H1 (cell line): ENCODE data around the gene MRPS24. TPM values are rescaled to one million over a fixed set of nuclear protein-coding genes. Genes with fewer than 3 reads are reported as not detected.

Experiments
- CBX5 ChIP-seq: fragments of 300-800, 300-1000 bp; sonication (generic); IDR thresholded peaks from 2 replicates; pipeline ENCODE4 v1.7.1; 2016; ENCODE audit warnings: antibody characterized with exemption, low read length, low read depth
- EGR1 ChIP-seq: IDR thresholded peaks from 2 replicates; pipeline ENCODE4 v1.6.1; 2011; ENCODE audit warnings: low read depth, low read length, borderline replicate concordance
- POU5F1 ChIP-seq: IDR thresholded peaks from 2 replicates; pipeline ENCODE4 v1.6.1; 2011; ENCODE audit warnings: low read depth, mild to moderate bottlenecking, low read length, moderate library complexity
- RFX5 ChIP-seq: IDR thresholded peaks from 2 replicates; pipeline ENCODE4 v1.6.1; 2011; ENCODE audit warnings: low read depth, low read length, improper control_type of control experiment, borderline replicate concordance
- TAF1 ChIP-seq: IDR thresholded peaks from 2 replicates; pipeline ENCODE4 v1.6.1; 2011; ENCODE audit warnings: mild to moderate bottlenecking, low read depth, low read length
- TAF7 ChIP-seq: optimal IDR thresholded peaks from 2 replicates; pipeline ENCODE3; 2011; ENCODE audit warnings: low read depth, mild to moderate bottlenecking, inconsistent platforms, low read length, moderate library complexity, borderline replicate concordance
- polyA plus RNA-seq, 7 experiments: library from polyadenylated mRNA; depleted of rRNA in 3 of 7; stranded (reverse) in 5 of 7; unstranded in 2 of 7; fragments of >200 nt in 5 of 7; fragments of 200-250 nt in 2 of 7; gene quantifications; 1 replicate in 5 of 7; 2 replicates in 1 of 7; 4 replicates in 1 of 7; pipeline versions ENCODE4 v1.2.1 to v1.2.3, GENCODE V29; 2011 to 2013; ENCODE audit warnings: missing spikeins in 2 of 7, mixed read lengths in 2 of 7
- total RNA-seq: library from RNA; stranded (reverse); fragmentation: NEBNext Ultra II Directional; extraction: Animal tissue kit (Norgen Biotek cat#: 25700); gene quantifications from 2 replicates; pipeline ENCODE4 v1.2.1, GENCODE V29; 2021
- TF ChIP-seq, protein P1 (sequence below): IDR thresholded peaks from 2 replicates; pipeline ENCODE4 v1.6.1; 2012; ENCODE audit warnings: inconsistent platforms

Gene MRPS24
- total and polyA plus RNA-seq, 2 of the 8 experiments (the other 6 are each of a cell fraction or from before 2014, with no cell fraction given): 133 to 347 TPM

DNA sequence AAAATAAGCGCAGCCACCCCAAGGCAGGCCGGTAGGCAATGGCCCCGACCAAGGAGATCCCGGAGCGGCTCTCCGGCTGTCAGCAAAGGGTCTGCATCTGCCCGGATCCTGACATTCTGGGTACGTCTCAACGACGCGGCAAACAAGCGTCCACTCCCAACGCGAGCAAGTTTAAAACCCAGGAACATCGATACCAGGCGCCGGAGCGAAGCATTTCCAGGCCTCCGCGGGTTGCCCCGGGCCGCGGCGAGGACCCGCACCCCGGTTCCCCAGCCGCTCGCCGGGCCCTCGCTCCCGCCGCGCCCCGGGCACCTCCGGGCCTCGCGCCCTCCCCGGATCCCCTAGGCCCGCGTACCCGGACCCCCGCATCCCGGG is 36.6 kb upstream of the MRPS24 start (continued):
- TF ChIP-seq, protein P1, sequence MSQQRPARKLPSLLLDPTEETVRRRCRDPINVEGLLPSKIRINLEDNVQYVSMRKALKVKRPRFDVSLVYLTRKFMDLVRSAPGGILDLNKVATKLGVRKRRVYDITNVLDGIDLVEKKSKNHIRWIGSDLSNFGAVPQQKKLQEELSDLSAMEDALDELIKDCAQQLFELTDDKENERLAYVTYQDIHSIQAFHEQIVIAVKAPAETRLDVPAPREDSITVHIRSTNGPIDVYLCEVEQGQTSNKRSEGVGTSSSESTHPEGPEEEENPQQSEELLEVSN: no peak
- TF ChIP-seq TAF1 (0 out of 2 replicates have a peak, but pooled peaks have one; percentile 34), RFX5 (no peak), EGR1 (0 out of 2 replicates have a peak, but pooled peaks have one; percentile 14), TAF7 (no peak), CBX5 (no peak), POU5F1 (no peak)
